HepG2 (cell line): ENCODE data around the gene ACBD3. TPM values are rescaled to one million over a fixed set of nuclear protein-coding genes. Genes with fewer than 3 reads are reported as not detected.

Source experiments
- CBFB ChIP-seq: sonication (generic); formaldehyde crosslinking; IDR thresholded peaks from 2 replicates; pipeline ENCODE4 v1.4.0; 2020; ENCODE audit warnings: missing genetic modification reagents
- MED1 ChIP-seq: sonication (generic); formaldehyde crosslinking; IDR thresholded peaks from 2 replicates; pipeline ENCODE4 v1.4.0; 2020; ENCODE audit warnings: missing genetic modification reagents
- NFIB ChIP-seq: sonication (generic); formaldehyde crosslinking; IDR thresholded peaks from 2 replicates; pipeline ENCODE4 v1.9.0; 2021; ENCODE audit warnings: missing genetic modification reagents, mild to moderate bottlenecking, borderline replicate concordance
- RFXAP ChIP-seq: sonication (generic); formaldehyde crosslinking; IDR thresholded peaks from 2 replicates; pipeline ENCODE4 v1.4.0; 2020; ENCODE audit warnings: missing genetic modification reagents, borderline replicate concordance
- SAP130 ChIP-seq: IDR thresholded peaks from 2 replicates; pipeline ENCODE4 v1.6.1; 2016; ENCODE audit warnings: low read depth
- SMAD1 ChIP-seq: sonication (generic); formaldehyde crosslinking; IDR thresholded peaks from 2 replicates; pipeline ENCODE4 v1.4.0; 2020; ENCODE audit warnings: missing genetic modification reagents, low read depth, mild to moderate bottlenecking, borderline replicate concordance
- SUZ12 ChIP-seq: fragments of 150-350 bp; IDR thresholded peaks from 2 replicates; pipeline ENCODE4 v1.6.1; 2014; ENCODE audit warnings: low read depth, low read length
- TAF1 ChIP-seq: sonication (generic); formaldehyde crosslinking; IDR thresholded peaks from 2 replicates; pipeline ENCODE4 v1.4.0; 2020; ENCODE audit warnings: missing genetic modification reagents
- TCF12 ChIP-seq, 2 experiments: fragments of 450-650 bp in 1 of 2; sonication (generic) in 1 of 2; formaldehyde crosslinking in 1 of 2; IDR thresholded peaks; 2 replicates each; pipeline versions ENCODE4 v1.6.1 to v1.8.0; 2017 to 2022; ENCODE audit warnings: antibody characterized with exemption in 1 of 2, mild to moderate bottlenecking in 1 of 2, missing genetic modification reagents in 1 of 2, moderate library complexity in 1 of 2
- ZNF256 ChIP-seq: sonication (generic); formaldehyde crosslinking; conservative IDR thresholded peaks from 2 replicates; pipeline ENCODE4 v1.4.0; 2020; ENCODE audit warnings: missing genetic modification reagents
- ZNF331 ChIP-seq: sonication (generic); formaldehyde crosslinking; IDR thresholded peaks from 2 replicates; pipeline ENCODE4 v1.4.0; 2020; ENCODE audit warnings: missing genetic modification reagents
- ZNF557 ChIP-seq: sonication (generic); formaldehyde crosslinking; IDR thresholded peaks from 2 replicates; pipeline ENCODE4 v1.4.0; 2020; ENCODE audit warnings: missing genetic modification reagents
- ZNF607 ChIP-seq: sonication (generic); formaldehyde crosslinking; IDR thresholded peaks from 2 replicates; pipeline ENCODE4 v1.5.1; 2020; ENCODE audit warnings: missing genetic modification reagents, mild to moderate bottlenecking, borderline replicate concordance
- ZNF678 ChIP-seq: sonication (generic); formaldehyde crosslinking; IDR thresholded peaks from 2 replicates; pipeline ENCODE4 v1.4.0; 2020; ENCODE audit warnings: mild to moderate bottlenecking, missing genetic modification reagents
- ZNF703 ChIP-seq: sonication (generic); formaldehyde crosslinking; IDR thresholded peaks from 2 replicates; pipeline ENCODE4 v1.5.1; 2020; ENCODE audit warnings: missing genetic modification reagents, mild to moderate bottlenecking, moderate library complexity, borderline replicate concordance
- polyA plus RNA-seq, 8 experiments: library from polyadenylated mRNA; depleted of rRNA in 3 of 8; stranded (reverse) in 7 of 8; unstranded in 1 of 8; fragments of >200 nt; fragmentation: Illumina TruSeq in 4 of 8; extraction: Trizol in 4 of 8; gene quantifications; 2 replicates each; pipeline versions ENCODE4 v1.2.1 to v1.2.3, GENCODE V29; 2011 to 2016; ENCODE audit warnings: low read depth in 4 of 8, missing spikeins in 1 of 8, mixed read lengths in 1 of 8; ENCODE audit not compliant: insufficient read depth in 1 of 8
- total RNA-seq, 5 experiments: library from RNA; depleted of rRNA; stranded (reverse); fragments of >200 nt; fragmentation: Illumina TruSeq; extraction: Trizol; gene quantifications; 2 replicates each; pipeline ENCODE4 v1.2.3, GENCODE V29; 2016; ENCODE audit warnings: low read depth in 1 of 5
- TF ChIP-seq, protein P1 (sequence below): sonication (generic); formaldehyde crosslinking; IDR thresholded peaks from 2 replicates; pipeline ENCODE4 v1.5.1; 2020; ENCODE audit warnings: mild to moderate bottlenecking, missing genetic modification reagents, borderline replicate concordance
- TF ChIP-seq, protein P2 (sequence below): sonication (generic); formaldehyde crosslinking; IDR thresholded peaks from 2 replicates; pipeline ENCODE4 v1.5.1; 2020; ENCODE audit warnings: mild to moderate bottlenecking, moderate library complexity, missing genetic modification reagents
- TF ChIP-seq, protein P3 (sequence below): sonication (generic); formaldehyde crosslinking; IDR thresholded peaks from 2 replicates; pipeline ENCODE4 v1.5.0; 2020; ENCODE audit warnings: mild to moderate bottlenecking, missing genetic modification reagents
- TF ChIP-seq, protein P4 (sequence below): sonication (generic); formaldehyde crosslinking; IDR thresholded peaks from 2 replicates; pipeline ENCODE4 v1.5.0; 2020; ENCODE audit warnings: mild to moderate bottlenecking, missing genetic modification reagents, moderate library complexity
- TF ChIP-seq, protein P5 (sequence below): sonication (generic); formaldehyde crosslinking; IDR thresholded peaks from 2 replicates; pipeline ENCODE4 v1.4.0; 2020; ENCODE audit warnings: mild to moderate bottlenecking, missing genetic modification reagents
- TF ChIP-seq, protein P6 (sequence below): IDR thresholded peaks from 2 replicates; pipeline ENCODE4 v1.6.1; 2016; ENCODE audit warnings: control low read depth

Gene ACBD3
- total and polyA plus RNA-seq, 2 of the 13 experiments (the other 11 are each of a cell fraction or from before 2014, with no cell fraction given) = 24.3 to 39.3 TPM

DNA sequence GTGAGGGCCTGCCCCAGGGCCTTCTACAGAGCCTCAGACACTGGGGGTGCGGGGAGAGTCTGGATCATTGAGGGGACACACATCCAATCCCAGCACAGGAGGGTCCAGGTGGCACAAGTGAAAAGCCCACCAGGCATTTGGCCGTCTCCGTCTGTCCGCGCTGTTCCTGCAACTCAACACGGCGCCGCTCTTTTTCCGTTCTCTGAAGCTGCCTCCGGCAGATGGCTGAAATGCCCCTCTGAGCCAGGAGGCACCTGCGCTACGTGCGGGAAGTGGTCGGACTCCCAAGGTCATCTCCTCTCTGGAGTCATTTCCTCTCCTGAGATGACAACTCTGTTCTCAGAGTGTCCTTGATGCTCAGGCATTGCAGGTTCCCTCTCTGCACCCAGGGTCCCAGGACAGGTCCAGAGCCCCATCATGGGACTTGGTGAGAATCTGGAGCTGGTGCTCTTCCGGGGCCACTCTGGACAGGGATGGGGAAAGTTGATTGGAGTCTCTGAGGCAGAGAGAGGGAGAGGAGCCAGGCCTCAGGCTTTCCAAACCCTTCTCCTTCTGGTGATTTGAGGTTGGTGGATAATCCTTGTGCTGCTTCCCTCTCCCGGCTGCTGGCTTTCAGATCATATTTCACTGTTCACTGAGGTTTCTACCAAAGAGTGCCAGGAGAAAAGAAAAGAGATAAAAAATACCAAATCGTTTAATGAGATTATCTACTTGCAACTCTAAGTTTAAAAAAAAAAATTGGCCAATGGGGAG is 22.9 kb upstream of the ACBD3 start (continued):
- TF ChIP-seq, protein P1, sequence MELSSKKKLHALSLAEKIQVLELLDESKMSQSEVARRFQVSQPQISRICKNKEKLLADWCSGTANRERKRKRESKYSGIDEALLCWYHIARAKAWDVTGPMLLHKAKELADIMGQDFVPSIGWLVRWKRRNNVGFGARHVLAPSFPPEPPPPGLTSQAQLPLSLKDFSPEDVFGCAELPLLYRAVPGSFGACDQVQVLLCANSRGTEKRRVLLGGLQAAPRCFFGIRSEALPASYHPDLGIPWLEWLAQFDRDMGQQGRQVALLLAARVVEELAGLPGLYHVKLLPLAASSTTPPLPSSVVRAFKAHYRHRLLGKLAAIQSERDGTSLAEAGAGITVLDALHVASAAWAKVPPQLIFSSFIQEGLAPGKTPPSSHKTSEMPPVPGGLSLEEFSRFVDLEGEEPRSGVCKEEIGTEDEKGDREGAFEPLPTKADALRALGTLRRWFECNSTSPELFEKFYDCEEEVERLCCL (CRISPR knock-in tag) = no peak
- TF ChIP-seq SAP130 (CRISPR knock-in tag) (peak; percentile 43; the same call in 1 of the 2 replicates), NFIB (no peak), ZNF256 (no peak), ZNF678 (CRISPR knock-in tag) (no peak), ZNF331 (CRISPR knock-in tag) (no peak), ZNF557 (CRISPR knock-in tag) (no peak), ZNF703 (CRISPR knock-in tag) (no peak), MED1 (CRISPR knock-in tag) (peak; percentile 34; the same call in 1 of the 2 replicates), TCF12 (IDR thresholded peaks at IDR 0.05) (no peak), TCF12 (CRISPR knock-in tag; IDR thresholded peaks at IDR 0.05) (no peak), SMAD1 (no peak), ZNF607 (CRISPR knock-in tag) (peak; percentile 69; the same call in 1 of the 2 replicates), CBFB (CRISPR knock-in tag) (no peak), TAF1 (CRISPR knock-in tag) (no peak), SUZ12 (no peak), RFXAP (no peak)
- TF ChIP-seq, protein P2, sequence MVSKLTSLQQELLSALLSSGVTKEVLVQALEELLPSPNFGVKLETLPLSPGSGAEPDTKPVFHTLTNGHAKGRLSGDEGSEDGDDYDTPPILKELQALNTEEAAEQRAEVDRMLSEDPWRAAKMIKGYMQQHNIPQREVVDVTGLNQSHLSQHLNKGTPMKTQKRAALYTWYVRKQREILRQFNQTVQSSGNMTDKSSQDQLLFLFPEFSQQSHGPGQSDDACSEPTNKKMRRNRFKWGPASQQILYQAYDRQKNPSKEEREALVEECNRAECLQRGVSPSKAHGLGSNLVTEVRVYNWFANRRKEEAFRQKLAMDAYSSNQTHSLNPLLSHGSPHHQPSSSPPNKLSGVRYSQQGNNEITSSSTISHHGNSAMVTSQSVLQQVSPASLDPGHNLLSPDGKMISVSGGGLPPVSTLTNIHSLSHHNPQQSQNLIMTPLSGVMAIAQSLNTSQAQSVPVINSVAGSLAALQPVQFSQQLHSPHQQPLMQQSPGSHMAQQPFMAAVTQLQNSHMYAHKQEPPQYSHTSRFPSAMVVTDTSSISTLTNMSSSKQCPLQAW (CRISPR knock-in tag) = 0 out of 2 replicates have a peak, but pooled peaks have one; percentile 37
- TF ChIP-seq, protein P3, sequence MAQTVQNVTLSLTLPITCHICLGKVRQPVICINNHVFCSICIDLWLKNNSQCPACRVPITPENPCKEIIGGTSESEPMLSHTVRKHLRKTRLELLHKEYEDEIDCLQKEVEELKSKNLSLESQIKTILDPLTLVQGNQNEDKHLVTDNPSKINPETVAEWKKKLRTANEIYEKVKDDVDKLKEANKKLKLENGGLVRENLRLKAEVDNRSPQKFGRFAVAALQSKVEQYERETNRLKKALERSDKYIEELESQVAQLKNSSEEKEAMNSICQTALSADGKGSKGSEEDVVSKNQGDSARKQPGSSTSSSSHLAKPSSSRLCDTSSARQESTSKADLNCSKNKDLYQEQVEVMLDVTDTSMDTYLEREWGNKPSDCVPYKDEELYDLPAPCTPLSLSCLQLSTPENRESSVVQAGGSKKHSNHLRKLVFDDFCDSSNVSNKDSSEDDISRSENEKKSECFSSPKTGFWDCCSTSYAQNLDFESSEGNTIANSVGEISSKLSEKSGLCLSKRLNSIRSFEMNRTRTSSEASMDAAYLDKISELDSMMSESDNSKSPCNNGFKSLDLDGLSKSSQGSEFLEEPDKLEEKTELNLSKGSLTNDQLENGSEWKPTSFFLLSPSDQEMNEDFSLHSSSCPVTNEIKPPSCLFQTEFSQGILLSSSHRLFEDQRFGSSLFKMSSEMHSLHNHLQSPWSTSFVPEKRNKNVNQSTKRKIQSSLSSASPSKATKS (CRISPR knock-in tag) = no peak
- TF ChIP-seq, protein P4, sequence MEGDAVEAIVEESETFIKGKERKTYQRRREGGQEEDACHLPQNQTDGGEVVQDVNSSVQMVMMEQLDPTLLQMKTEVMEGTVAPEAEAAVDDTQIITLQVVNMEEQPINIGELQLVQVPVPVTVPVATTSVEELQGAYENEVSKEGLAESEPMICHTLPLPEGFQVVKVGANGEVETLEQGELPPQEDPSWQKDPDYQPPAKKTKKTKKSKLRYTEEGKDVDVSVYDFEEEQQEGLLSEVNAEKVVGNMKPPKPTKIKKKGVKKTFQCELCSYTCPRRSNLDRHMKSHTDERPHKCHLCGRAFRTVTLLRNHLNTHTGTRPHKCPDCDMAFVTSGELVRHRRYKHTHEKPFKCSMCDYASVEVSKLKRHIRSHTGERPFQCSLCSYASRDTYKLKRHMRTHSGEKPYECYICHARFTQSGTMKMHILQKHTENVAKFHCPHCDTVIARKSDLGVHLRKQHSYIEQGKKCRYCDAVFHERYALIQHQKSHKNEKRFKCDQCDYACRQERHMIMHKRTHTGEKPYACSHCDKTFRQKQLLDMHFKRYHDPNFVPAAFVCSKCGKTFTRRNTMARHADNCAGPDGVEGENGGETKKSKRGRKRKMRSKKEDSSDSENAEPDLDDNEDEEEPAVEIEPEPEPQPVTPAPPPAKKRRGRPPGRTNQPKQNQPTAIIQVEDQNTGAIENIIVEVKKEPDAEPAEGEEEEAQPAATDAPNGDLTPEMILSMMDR (CRISPR knock-in tag) = no peak
- TF ChIP-seq, protein P5, sequence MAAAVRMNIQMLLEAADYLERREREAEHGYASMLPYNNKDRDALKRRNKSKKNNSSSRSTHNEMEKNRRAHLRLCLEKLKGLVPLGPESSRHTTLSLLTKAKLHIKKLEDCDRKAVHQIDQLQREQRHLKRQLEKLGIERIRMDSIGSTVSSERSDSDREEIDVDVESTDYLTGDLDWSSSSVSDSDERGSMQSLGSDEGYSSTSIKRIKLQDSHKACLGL (CRISPR knock-in tag) = no peak
- TF ChIP-seq, protein P6, sequence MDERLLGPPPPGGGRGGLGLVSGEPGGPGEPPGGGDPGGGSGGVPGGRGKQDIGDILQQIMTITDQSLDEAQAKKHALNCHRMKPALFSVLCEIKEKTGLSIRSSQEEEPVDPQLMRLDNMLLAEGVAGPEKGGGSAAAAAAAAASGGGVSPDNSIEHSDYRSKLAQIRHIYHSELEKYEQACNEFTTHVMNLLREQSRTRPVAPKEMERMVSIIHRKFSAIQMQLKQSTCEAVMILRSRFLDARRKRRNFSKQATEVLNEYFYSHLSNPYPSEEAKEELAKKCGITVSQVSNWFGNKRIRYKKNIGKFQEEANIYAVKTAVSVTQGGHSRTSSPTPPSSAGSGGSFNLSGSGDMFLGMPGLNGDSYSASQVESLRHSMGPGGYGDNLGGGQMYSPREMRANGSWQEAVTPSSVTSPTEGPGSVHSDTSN (CRISPR knock-in tag) = no peak
